HCT116 (cell line): ENCODE data around the gene CAVIN2. TPM values are rescaled to one million over a fixed set of nuclear protein-coding genes. Genes with fewer than 3 reads are reported as not detected.

Source experiments
- ATAC-seq: fragments of 200-7000 bp; cut with Tn5 transposase; 2 replicates; pipeline ENCODE4 v1.9.1; 2020; ENCODE audit warnings: mild to moderate bottlenecking, moderate library complexity
- BruUV-seq: library from RNA; stranded (reverse); fragments of 400-500 nt; replicated peaks from 2 replicates; lab custom pipeline; 2021; lab: Mats Ljungman, UMichigan
- CTCF ChIA-PET: fragments of 300-600 bp; sonication (Branson Sonifier 250); formaldehyde crosslinking; loops from one replicate; lab custom pipeline; 2021; ENCODE audit warnings: antibody characterized with exemption; lab: Charles Lee
- POLR2A ChIA-PET: fragments of 300-600, 350-600 bp; sonication (Branson Sonifier 250); formaldehyde crosslinking; loops from one replicate; lab custom pipeline; 2021; ENCODE audit warnings: antibody characterized with exemption; lab: Charles Lee
- RAD21 ChIA-PET, 2 experiments: fragments of 300-600 bp; sonication (Branson Sonifier 250); formaldehyde crosslinking; loops; one replicate each; lab custom pipeline; 2023; ENCODE audit warnings: low total read pairs in 2 of 2; ENCODE audit not compliant: uncharacterized antibody in 2 of 2, unreplicated experiment in 2 of 2, low non-redundant PET in 1 of 2; lab: Charles Lee
- DNase-seq: peaks from one replicate; pipeline ENCODE4 v3.0.0-alpha.2; 2010; ENCODE audit warnings: low read depth, low spot score
- H2AFZ ChIP-seq: fragments of 200-600 bp; shearing (Covaris generic), sonication (generic); 2 replicates; pipeline ENCODE4 v1.6.1; 2017; ENCODE audit warnings: low read depth, mixed run types, mixed read lengths, antibody characterized with exemption, low read length; ENCODE audit not compliant: poor library complexity, severe bottlenecking
- H3K27ac ChIP-seq: 2 replicates; pipeline ENCODE4 v1.5.1; 2012; ENCODE audit warnings: low read depth, low read length
- H3K27me3 ChIP-seq: fragments of 200-600 bp; sonication (generic); 2 replicates; pipeline ENCODE4 v1.6.1; 2016; ENCODE audit warnings: mixed run types, low read length, mixed read lengths; ENCODE audit not compliant: insufficient read depth
- H3K36me3 ChIP-seq, 2 experiments: fragments of 200-500 bp in 1 of 2; fragments of 200-600 bp in 1 of 2; sonication (Bioruptor generic) in 1 of 2; sonication (generic) in 1 of 2; 2 replicates each; pipeline versions ENCODE4 v1.5.1 to v1.6.1; 2014 to 2016; ENCODE audit warnings: low read length in 2 of 2, inconsistent platforms in 1 of 2, mixed read lengths in 1 of 2, mixed run types in 1 of 2; ENCODE audit not compliant: insufficient read depth in 2 of 2, control insufficient read depth in 1 of 2
- H3K4me1 ChIP-seq, 2 experiments: fragments of 200-600 bp in 1 of 2; sonication (generic) in 1 of 2; 2 replicates each; pipeline versions ENCODE4 v1.5.1 to v1.6.1; 2012 to 2017; ENCODE audit warnings: low read length in 2 of 2, inconsistent platforms in 1 of 2, mild to moderate bottlenecking in 1 of 2, mixed read lengths in 1 of 2, mixed run types in 1 of 2, moderate library complexity in 1 of 2; ENCODE audit not compliant: insufficient read depth in 2 of 2, control insufficient read depth in 1 of 2
- H3K4me2 ChIP-seq: fragments of 200-600 bp; sonication (generic); 2 replicates; pipeline ENCODE4 v1.6.1; 2017; ENCODE audit warnings: mixed run types, low read length, mixed read lengths
- H3K4me3 ChIP-seq, 2 experiments: fragments of 200-600 bp in 1 of 2; sonication (generic) in 1 of 2; replicated peaks in 1 of 2; 2 replicates each; pipeline ENCODE4 v1.5.1; 2011 to 2016; ENCODE audit warnings: low read length in 2 of 2, control low read depth in 1 of 2, low read depth in 1 of 2, mild to moderate bottlenecking in 1 of 2, mixed read lengths in 1 of 2, mixed run types in 1 of 2
- H3K79me2 ChIP-seq: fragments of 200-600 bp; sonication (generic); 2 replicates; pipeline ENCODE4 v1.6.1; 2017; ENCODE audit warnings: mild to moderate bottlenecking, mixed run types, low read length, moderate library complexity, mixed read lengths; ENCODE audit not compliant: insufficient read depth
- H3K9ac ChIP-seq: fragments of 200-600 bp; sonication (generic); 2 replicates; pipeline ENCODE4 v1.6.1; 2016; ENCODE audit warnings: low read length, mixed read lengths
- H3K9me2 ChIP-seq: fragments of 200-600 bp; sonication (generic), shearing (Covaris generic); 2 replicates; pipeline ENCODE4 v1.6.1; 2017; ENCODE audit warnings: mixed run types, mild to moderate bottlenecking, moderate library complexity; ENCODE audit not compliant: insufficient read depth
- H3K9me3 ChIP-seq, 2 experiments: fragments of 200-500 bp in 1 of 2; fragments of 200-600 bp in 1 of 2; sonication (Bioruptor generic) in 1 of 2; sonication (generic) in 1 of 2; 2 replicates each; pipeline ENCODE4 v1.6.1; 2014 to 2017; ENCODE audit warnings: low read length in 2 of 2, mixed read lengths in 2 of 2, inconsistent platforms in 1 of 2, low read depth in 1 of 2, mild to moderate bottlenecking in 1 of 2, mixed run types in 1 of 2, moderate library complexity in 1 of 2; ENCODE audit not compliant: control insufficient read depth in 1 of 2, insufficient read depth in 1 of 2
- H4K20me1 ChIP-seq: fragments of 200-600 bp; sonication (generic), shearing (Covaris generic); 2 replicates; pipeline ENCODE4 v1.6.1; 2017; ENCODE audit warnings: mixed run types, mild to moderate bottlenecking, moderate library complexity; ENCODE audit not compliant: insufficient read depth
- CEBPB ChIP-seq: IDR thresholded peaks from 2 replicates; pipeline ENCODE4 v1.6.1; 2012; ENCODE audit warnings: low read depth
- EGR1 ChIP-seq: IDR thresholded peaks from 2 replicates; pipeline ENCODE4 v1.6.1; 2012; ENCODE audit warnings: low read depth
- ELF1 ChIP-seq: IDR thresholded peaks from 2 replicates; pipeline ENCODE4 v1.6.1; 2012; ENCODE audit warnings: low read depth, borderline replicate concordance
- JUND ChIP-seq: IDR thresholded peaks from 2 replicates; pipeline ENCODE4 v1.6.1; 2012
- POLR2A ChIP-seq: IDR thresholded peaks from 2 replicates; pipeline ENCODE4 v1.7.0; 2011; ENCODE audit warnings: borderline replicate concordance; ENCODE audit not compliant: insufficient read depth, insufficient read length; ENCODE audit errors: extremely low read depth
- RAD21 ChIP-seq: IDR thresholded peaks from 2 replicates; pipeline ENCODE4 v1.6.1; 2012; ENCODE audit warnings: low read depth, mild to moderate bottlenecking
- SP1 ChIP-seq: IDR thresholded peaks from 2 replicates; pipeline ENCODE4 v1.6.1; 2012; ENCODE audit warnings: low read depth
- SRF ChIP-seq: IDR thresholded peaks from 2 replicates; pipeline ENCODE4 v1.6.1; 2012; ENCODE audit warnings: low read depth
- TCF7L2 ChIP-seq: IDR thresholded peaks from 2 replicates; pipeline ENCODE4 v1.7.0; 2011; ENCODE audit warnings: borderline replicate concordance, inconsistent platforms; ENCODE audit not compliant: insufficient read depth, insufficient read length; ENCODE audit errors: extremely low read depth
- YY1 ChIP-seq: IDR thresholded peaks from 2 replicates; pipeline ENCODE4 v1.6.1; 2011; ENCODE audit warnings: low read length, low read depth, moderate library complexity, mild to moderate bottlenecking; ENCODE audit not compliant: insufficient replicate concordance; ENCODE audit errors: extremely low read depth
- ZFX ChIP-seq: fragments of 450-650 bp; IDR thresholded peaks from 2 replicates; pipeline ENCODE4 v1.6.1; 2017
- intact Hi-C: fragments of 100-400 bp; cut with micrococcal nuclease; formaldehyde crosslinking; loops from 2 replicates; pipeline ENCODE4 v1.10.0; 2022
- total RNA-seq: library from RNA; stranded (reverse); gene quantifications from one replicate; pipeline ENCODE4 v1.2.1, GENCODE V29; 2021; ENCODE audit not compliant: unreplicated experiment
- TF ChIP-seq, protein P1 (sequence below), 3 experiments: fragments of 200-600 bp in 1 of 3; sonication (generic) in 1 of 3; IDR thresholded peaks in 2 of 3; conservative IDR thresholded peaks in 1 of 3; 2 replicates each; pipeline ENCODE4 v1.5.1; 2012 to 2017; ENCODE audit warnings: low read depth in 2 of 3, low read length in 2 of 3, antibody characterized with exemption in 1 of 3, borderline replicate concordance in 1 of 3, control low read depth in 1 of 3, mild to moderate bottlenecking in 1 of 3, mixed read lengths in 1 of 3, mixed run types in 1 of 3, moderate library complexity in 1 of 3; ENCODE audit not compliant: insufficient read depth in 1 of 3
- TF ChIP-seq, protein P2 (sequence below): IDR thresholded peaks from 2 replicates; pipeline ENCODE4 v1.6.1; 2012; ENCODE audit warnings: low read depth

Gene CAVIN2
- total RNA-seq, 1 experiment from 2014 or later, result 0.27 TPM

GRCh38 chr2:191813943-191814342 lies 32.9 kb downstream of the CAVIN2 start:
- no peaks in the 10 kb centered on the region for H3K4me1 ChIP-seq
- no peaks in the 10 kb centered on the region for H3K79me2 ChIP-seq
- no peak overlapping the region for H3K27ac ChIP-seq
- no peaks in the 10 kb centered on the region for H3K27me3 ChIP-seq
- no peaks in the 10 kb centered on the region for H3K9me3 ChIP-seq
- no peak overlapping the region for H3K9ac ChIP-seq
- no peak overlapping the region for H3K4me3 ChIP-seq
- TF ChIP-seq, protein P1, sequence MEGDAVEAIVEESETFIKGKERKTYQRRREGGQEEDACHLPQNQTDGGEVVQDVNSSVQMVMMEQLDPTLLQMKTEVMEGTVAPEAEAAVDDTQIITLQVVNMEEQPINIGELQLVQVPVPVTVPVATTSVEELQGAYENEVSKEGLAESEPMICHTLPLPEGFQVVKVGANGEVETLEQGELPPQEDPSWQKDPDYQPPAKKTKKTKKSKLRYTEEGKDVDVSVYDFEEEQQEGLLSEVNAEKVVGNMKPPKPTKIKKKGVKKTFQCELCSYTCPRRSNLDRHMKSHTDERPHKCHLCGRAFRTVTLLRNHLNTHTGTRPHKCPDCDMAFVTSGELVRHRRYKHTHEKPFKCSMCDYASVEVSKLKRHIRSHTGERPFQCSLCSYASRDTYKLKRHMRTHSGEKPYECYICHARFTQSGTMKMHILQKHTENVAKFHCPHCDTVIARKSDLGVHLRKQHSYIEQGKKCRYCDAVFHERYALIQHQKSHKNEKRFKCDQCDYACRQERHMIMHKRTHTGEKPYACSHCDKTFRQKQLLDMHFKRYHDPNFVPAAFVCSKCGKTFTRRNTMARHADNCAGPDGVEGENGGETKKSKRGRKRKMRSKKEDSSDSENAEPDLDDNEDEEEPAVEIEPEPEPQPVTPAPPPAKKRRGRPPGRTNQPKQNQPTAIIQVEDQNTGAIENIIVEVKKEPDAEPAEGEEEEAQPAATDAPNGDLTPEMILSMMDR (IDR thresholded peaks at IDR 0.05 in 2 of 3, conservative IDR thresholded peaks at IDR 0.05 in 1 of 3; ENCODE audit: borderline replicate concordance in 1 of 3, insufficient read depth in 1 of 3, low read depth in 2 of 3, low read length in 2 of 3), result no peak
- no peak for TF ChIP-seq RAD21
- TF ChIP-seq JUND, result no peak
- TF ChIP-seq ELF1, result no peak
- no peak for TF ChIP-seq ZFX
- TF ChIP-seq SP1, result no peak
- TF ChIP-seq, protein P2, sequence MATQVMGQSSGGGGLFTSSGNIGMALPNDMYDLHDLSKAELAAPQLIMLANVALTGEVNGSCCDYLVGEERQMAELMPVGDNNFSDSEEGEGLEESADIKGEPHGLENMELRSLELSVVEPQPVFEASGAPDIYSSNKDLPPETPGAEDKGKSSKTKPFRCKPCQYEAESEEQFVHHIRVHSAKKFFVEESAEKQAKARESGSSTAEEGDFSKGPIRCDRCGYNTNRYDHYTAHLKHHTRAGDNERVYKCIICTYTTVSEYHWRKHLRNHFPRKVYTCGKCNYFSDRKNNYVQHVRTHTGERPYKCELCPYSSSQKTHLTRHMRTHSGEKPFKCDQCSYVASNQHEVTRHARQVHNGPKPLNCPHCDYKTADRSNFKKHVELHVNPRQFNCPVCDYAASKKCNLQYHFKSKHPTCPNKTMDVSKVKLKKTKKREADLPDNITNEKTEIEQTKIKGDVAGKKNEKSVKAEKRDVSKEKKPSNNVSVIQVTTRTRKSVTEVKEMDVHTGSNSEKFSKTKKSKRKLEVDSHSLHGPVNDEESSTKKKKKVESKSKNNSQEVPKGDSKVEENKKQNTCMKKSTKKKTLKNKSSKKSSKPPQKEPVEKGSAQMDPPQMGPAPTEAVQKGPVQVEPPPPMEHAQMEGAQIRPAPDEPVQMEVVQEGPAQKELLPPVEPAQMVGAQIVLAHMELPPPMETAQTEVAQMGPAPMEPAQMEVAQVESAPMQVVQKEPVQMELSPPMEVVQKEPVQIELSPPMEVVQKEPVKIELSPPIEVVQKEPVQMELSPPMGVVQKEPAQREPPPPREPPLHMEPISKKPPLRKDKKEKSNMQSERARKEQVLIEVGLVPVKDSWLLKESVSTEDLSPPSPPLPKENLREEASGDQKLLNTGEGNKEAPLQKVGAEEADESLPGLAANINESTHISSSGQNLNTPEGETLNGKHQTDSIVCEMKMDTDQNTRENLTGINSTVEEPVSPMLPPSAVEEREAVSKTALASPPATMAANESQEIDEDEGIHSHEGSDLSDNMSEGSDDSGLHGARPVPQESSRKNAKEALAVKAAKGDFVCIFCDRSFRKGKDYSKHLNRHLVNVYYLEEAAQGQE, result no peak
- no peak for TF ChIP-seq POLR2A
- no peak for TF ChIP-seq YY1
- TF ChIP-seq TCF7L2, result no peak
- no peak for TF ChIP-seq EGR1
- TF ChIP-seq CEBPB, result no peak
- no peak for TF ChIP-seq SRF
- no peaks in the 10 kb centered on the region for H4K20me1 ChIP-seq
- no peak for ATAC-seq
- ChIA-PET CTCF (interaction anchor here (4.0 kb wide), 1 partner anchor 349 kb away, joined by 158 read pairs; no protein-coding TSS in a partner anchor), POLR2A (no interaction called here), RAD21 (interaction anchor here (2.5 kb wide), 2 partner anchors 349 kb away, joined by 54 to 66 read pairs; no protein-coding TSS in a partner anchor)
- H2AFZ ChIP-seq, result no peak overlapping the region
- DNase-seq, result no peak
- no peaks in the 10 kb centered on the region for H3K9me2 ChIP-seq
- BruUV-seq, result no TSS peak
- no peak overlapping the region for H3K4me2 ChIP-seq
- intact Hi-C loops, result loop anchor here (5.0 kb wide), 2 partner anchors 257 to 928 kb away; no protein-coding TSS in a partner anchor
- H3K36me3 ChIP-seq, result no peaks in the 10 kb centered on the region
